GM18873 (cell line): ENCODE measurements around the gene CCDC61.
A peak's percentile ranks its signal among the peaks of the same experiment; 100 is the strongest.

ENCODE experiments used
- ATAC-seq: cut with Tn5 transposase; IDR thresholded peaks from one replicate; pipeline ENCODE4 v1.9.1; 2021; ENCODE audit warnings: mild to moderate bottlenecking, moderate library complexity, moderate number of reproducible peaks; ENCODE audit not compliant: unreplicated experiment, low FRiP score

Gene CCDC61, protein sequence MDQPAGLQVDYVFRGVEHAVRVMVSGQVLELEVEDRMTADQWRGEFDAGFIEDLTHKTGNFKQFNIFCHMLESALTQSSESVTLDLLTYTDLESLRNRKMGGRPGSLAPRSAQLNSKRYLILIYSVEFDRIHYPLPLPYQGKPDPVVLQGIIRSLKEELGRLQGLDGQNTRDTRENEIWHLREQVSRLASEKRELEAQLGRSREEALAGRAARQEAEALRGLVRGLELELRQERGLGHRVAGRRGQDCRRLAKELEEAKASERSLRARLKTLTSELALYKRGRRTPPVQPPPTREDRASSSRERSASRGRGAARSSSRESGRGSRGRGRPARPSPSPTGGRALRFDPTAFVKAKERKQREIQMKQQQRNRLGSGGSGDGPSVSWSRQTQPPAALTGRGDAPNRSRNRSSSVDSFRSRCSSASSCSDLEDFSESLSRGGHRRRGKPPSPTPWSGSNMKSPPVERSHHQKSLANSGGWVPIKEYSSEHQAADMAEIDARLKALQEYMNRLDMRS

DNA sequence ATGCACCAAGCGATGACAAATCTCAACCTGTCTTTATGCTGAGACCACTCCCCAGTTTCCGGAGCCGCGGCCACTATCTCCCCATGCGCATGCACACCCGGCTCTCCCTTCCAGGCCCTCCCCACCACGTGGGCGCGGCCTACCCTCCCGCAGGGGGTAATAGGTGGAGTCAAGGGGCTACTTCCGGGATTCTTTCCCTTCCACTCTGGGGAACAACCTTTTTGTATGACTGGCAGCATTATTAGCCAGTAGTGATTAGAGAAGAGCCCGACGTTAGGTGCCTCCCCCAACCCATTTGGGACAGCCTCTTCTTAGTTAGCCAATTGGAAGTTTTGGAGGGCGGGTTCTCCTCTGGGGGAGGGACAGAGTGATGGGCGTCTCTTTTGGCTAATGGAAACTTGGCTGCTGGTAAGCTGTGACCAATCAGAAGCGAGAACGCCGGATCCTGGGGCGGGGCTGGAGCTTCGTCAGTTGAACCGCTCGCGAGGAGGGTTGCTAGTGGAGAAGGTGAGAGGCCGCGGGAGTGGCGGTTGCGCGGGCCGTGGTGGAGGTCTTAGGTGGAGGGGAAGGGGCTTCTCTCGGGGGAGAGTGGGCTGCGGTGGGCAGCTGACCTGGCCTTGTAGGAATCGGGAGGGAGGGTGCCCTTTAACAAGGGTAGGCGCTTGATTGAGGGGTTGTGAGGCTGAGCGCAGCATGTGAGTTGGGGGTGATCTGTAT, at the start of gene CCDC61:
Gene CCDC61, plus strand, starts transcription at position 470 of the 717 bp plus-strand sequence. CDS start 7,552 bp downstream, outside the sequence.
- ATAC-seq = peak; percentile 97

GRCh38 chr19:45947926-45948325, 47.3 kb upstream of the CCDC61 start:
- no peak for ATAC-seq

- ATAC-seq = no peak
Measured at GRCh38 chr19:45952341-45952685, 43.0 kb upstream of the CCDC61 start.

DNA sequence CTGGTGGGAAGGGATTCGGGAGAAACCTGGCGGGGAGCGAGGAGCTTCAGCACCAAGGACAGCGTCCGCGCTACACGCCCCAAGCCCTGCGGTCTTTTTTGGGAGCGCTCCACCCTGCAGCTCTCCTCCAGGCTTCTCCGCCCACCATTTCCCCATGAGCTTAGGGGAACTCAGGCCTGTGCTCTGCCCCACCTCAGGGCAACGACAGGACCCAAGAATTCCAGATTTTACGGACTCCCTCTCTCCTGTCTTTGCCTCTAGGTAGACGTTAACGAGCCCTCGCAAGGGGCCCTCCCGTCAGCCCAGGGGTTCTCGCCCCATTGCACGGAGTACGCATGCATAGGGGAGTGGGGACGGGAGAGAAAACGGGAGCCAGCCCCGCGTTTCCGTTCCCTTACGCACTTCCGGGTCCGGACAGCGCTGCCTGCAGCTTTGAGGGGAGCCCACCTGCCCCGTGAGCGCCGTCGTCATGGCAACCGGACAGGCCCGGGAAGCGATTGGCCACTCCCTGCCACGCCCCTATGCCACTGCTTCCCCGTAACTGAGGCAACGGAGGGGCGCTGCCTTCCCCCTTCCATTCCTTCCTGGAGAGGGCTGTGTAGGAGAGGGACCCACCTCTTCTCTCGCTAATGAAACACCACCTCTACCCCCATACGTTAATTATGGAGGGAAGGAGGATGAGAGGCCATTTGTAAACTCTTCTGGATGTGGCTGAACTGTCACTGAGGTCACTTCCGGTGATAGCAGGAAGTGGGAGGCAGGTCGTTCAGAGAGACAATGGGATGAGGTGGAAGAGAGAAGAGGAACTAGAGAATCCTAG, 42.4 kb upstream of the CCDC61 start:
- ATAC-seq = no peak

GRCh38 chr19:45953676-45954075, 41.6 kb upstream of the CCDC61 start:
- no peak for ATAC-seq

- no peak for ATAC-seq
Measured at GRCh38 chr19:45954156-45954555, 41.1 kb upstream of the CCDC61 start.

DNA sequence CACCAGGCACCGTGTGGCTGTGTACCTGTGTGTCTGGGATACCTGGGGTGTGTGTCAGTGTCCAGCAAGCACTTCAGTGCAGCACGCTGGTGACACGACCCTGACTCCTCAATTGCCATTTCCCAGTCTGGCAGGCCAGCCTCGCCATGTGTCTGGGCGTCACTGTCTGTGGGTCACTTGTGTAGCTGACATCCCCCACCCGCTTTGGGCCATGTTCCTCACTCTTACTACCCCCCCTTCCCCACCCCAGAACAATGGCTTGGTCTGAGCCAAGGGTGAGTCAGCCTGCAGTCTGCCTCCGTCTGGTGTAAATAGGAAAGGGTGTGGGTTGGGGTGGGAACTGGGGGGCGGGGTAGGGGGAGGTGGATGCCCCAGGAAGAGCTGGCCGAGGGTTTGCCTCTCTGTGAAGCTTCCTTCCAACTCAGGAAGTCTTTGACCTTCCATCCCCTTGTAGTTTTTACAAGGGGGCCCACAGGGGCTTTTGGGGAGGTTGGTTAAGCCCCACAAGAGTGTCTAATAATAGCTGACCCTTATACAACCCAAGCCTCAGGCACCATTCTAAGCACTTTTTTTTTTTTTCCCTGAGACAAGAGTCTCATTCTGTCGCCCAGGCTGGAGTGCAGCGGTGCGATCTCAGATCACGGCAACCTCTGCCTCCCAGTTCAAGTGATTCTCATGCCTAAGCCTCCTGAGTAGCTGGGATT, 39.2 kb upstream of the CCDC61 start:
- no peak for ATAC-seq

DNA sequence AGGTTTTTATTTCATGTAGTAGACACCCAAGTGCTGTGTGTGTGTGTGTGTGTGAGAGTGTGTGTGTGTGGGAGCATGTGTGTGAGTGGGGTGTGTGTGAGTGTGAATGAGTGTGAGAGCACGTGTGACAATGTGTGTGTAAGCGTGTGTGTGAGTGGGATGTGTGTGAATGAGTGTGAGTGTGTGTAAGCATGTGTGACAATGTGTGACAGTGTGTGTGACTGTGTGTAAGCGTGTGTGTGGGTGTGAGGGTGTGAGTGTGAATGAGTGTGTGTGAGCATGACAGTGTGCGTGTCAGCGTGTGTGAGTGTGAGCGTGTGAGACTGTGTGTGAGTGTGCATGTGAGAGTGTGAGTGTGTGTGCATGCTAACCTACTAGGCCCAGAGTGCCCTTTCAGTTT, 36.9 kb upstream of the CCDC61 start:
- ATAC-seq = no peak

DNA sequence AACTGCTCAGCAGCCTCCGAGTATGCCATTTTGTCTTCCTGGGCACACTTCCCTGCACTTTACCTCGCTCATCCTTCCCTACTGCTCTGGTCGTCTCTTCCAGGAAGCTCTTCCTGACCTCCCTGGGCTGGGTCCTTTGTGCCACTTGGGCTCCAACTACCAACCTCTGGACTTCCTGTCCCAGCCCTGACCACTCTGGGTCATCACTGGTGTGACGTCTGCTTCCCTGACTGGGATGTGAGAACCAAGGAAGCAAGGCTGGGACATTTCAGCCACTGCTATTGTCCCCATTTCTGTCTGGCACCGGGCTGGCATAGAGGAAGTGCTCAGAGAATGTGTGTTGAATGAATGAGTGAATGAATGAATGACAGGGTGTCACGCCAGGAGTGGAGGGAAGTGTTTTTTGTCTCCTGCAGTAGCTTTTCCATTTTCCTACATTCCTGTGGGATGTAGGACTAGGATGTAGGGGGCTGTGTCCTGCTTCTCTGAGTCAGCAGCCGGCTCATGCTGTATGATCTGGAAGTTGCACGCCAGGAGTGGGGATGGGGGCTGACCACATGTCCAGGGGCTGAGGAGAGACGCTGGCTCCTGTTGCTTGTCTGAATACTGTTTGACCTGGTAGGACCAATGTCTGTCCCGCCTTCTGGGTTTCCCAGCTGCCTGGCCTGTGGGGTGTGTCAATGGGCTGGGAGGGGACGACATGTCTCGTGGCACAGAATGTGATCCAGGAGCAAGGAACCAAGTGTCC, 36.3 kb upstream of the CCDC61 start:
- no peak for ATAC-seq

- ATAC-seq = no peak
Measured at GRCh38 chr19:45959517-45960025, 35.7 kb upstream of the CCDC61 start.

DNA sequence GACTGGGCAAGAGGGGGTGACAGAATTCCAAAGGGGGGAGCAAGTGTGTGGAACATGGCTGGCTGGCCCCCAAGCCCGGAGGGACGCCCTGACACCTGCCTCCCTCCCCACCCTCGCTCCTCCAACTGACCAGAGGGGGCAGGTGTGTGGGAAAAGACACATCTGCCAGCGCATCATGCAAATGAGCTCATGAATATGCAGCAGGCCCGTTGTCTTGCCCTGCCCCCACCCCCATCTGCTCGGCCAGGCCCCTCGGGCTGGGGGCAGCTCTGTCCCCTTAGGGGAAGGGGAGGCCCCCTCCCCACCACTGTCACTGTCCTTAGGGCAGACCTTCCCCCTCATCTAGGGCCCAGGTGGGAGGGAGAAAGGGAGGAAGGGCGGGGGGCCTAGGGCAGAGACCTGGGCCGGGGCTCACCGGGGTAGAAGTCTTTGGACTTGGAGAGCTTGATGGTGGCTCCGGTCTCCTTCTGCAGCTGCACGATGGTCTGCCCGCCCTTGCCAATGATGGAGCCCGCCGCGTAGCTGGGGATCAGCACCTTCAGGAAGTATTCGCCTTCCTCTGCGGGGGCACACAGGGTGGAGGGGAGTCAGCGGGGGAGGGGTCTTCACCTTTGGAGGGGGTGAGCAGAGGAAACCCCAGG, 34.6 kb upstream of the CCDC61 start:
- ATAC-seq = no peak

- no peak for ATAC-seq
Measured at GRCh38 chr19:45962021-45962420, 33.2 kb upstream of the CCDC61 start.

DNA sequence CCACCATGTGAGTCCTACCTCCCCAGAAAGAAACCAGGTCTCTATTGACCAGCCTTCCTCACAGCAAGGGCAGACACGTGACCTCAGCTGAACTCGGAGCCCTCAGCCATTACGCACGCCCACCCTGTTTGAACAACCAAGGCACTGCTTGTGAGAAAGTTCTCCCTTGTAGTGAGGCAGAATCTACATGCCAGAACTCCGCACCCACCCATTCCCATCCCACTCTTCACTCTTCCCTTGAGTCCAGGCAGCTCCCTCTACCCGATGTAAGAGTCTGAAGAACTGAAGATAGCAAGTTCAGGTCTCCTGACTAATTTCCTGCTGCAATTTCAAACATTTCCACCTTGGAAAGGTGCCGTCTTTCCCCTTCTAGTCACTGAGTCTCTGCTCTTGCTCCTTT, 28.0 kb upstream of the CCDC61 start:
- no peak for ATAC-seq

GRCh38 chr19:45968626-45969025, 26.6 kb upstream of the CCDC61 start:
- no peak for ATAC-seq

DNA sequence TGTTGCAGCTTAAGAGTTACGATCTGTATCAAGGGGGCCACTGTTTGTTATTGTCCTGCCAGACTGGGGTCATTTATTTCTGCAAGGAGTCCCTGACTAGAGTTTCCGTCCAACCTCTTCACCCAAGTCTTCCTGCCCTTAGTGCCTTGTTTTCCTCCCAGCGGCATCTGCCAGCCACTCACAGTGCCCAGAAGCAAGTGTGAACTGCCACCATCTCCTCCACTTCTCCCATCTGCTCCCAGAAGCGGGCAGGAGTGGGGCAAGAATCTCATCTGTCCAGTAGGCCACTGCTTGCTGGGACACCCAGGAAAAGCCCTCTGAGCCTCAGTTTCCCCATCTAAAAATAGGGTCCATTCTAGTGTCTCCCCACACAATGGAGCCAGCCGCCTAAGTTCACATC, 25.6 kb upstream of the CCDC61 start:
- ATAC-seq = no peak

GRCh38 chr19:45971260-45971902, 23.9 kb upstream of the CCDC61 start:
- no peak for ATAC-seq

- no peak for ATAC-seq
Measured at GRCh38 chr19:45972081-45972946, 23.0 kb upstream of the CCDC61 start.
